ENCODE results near the gene TMEM114.

DNA sequence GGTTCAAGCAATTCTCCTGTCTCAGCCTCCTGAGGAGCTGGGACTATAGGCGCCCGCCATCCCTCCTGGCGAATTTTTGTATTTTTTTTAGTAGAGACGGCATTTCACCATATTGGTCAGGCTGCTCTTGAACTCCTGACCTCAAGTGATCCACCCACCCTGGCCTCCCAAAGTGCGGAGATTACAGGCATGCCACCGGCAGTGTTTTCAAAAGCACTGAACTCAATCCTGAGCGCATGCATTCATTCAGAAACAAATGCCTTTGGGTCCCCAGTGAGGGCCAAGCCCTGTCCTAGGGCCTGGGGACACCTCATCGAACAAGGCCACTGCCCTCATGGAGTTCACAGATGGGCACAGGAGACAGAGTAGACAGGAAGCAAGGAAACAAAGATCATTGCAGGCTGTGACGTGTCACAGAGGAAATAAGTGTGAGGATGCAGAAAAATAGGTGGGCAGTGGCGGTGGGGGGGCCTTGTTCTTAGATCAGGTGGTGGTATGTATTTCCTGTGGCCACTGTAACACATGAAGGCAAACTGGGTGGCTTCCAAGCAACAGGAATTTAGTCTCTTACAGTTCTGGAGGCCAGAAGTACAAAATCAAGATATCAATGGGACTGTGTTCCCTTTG is 12.5 kb downstream of the TMEM114 start:
- TF ChIP-seq, protein P1, sequence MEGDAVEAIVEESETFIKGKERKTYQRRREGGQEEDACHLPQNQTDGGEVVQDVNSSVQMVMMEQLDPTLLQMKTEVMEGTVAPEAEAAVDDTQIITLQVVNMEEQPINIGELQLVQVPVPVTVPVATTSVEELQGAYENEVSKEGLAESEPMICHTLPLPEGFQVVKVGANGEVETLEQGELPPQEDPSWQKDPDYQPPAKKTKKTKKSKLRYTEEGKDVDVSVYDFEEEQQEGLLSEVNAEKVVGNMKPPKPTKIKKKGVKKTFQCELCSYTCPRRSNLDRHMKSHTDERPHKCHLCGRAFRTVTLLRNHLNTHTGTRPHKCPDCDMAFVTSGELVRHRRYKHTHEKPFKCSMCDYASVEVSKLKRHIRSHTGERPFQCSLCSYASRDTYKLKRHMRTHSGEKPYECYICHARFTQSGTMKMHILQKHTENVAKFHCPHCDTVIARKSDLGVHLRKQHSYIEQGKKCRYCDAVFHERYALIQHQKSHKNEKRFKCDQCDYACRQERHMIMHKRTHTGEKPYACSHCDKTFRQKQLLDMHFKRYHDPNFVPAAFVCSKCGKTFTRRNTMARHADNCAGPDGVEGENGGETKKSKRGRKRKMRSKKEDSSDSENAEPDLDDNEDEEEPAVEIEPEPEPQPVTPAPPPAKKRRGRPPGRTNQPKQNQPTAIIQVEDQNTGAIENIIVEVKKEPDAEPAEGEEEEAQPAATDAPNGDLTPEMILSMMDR (IDR thresholded peaks at IDR 0.05): no peak
- TF ChIP-seq POLR2A (IDR thresholded peaks at IDR 0.05): no peak
